Ishikawa (cell line): ENCODE measurements around the gene LRRK2.

ENCODE experiments used
- EP300 ChIP-seq: IDR thresholded peaks from 2 replicates; pipeline ENCODE4 v1.6.1; 2012; ENCODE audit warnings: borderline replicate concordance
- RAD21 ChIP-seq: IDR thresholded peaks from 2 replicates; pipeline ENCODE4 v1.6.1; 2012; ENCODE audit warnings: low read depth
- TAF1 ChIP-seq: IDR thresholded peaks from 2 replicates; pipeline ENCODE4 v1.6.1; 2012; ENCODE audit warnings: low read depth, mild to moderate bottlenecking
- YY1 ChIP-seq: IDR thresholded peaks from 2 replicates; pipeline ENCODE4 v1.6.1; 2012; ENCODE audit warnings: low read depth
- TF ChIP-seq, protein P1 (sequence below): IDR thresholded peaks from 2 replicates; pipeline ENCODE4 v1.6.1; 2012; ENCODE audit warnings: low read depth, mild to moderate bottlenecking
- TF ChIP-seq, protein P2 (sequence below): IDR thresholded peaks from 2 replicates; pipeline ENCODE4 v1.6.1; 2012

DNA sequence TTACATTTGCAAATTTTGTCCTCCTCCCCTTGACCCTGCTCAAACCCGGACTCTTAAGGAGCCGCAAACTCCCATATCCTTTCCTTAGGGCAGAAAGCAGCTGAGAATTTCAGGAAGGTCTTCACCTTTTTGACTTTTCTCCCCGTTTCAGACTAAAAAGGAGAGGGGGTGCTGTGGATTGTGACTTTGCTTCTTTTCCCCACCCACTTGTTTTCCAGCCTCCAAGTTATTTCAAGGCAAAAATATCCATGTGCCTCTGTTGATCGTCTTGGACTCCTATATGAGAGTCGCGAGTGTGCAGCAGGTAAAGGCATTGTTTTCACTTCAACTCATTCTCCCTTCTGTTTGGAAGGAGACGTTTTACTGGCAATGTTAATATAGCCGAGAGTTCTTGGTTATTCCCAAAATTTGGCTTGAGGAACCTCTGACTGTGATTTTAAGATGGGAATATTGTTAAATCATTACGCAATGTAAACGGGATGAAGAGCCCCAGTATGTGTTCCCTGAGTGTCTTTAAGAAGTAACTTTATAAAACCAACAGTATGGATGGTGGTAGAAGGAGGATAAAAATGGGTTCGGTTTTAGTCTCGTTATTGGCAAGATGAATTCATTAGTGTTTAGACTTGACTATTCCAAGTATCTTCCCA lies 663 bp downstream of the LRRK2 start:
- TF ChIP-seq EP300, result no peak
- TF ChIP-seq, protein P1, sequence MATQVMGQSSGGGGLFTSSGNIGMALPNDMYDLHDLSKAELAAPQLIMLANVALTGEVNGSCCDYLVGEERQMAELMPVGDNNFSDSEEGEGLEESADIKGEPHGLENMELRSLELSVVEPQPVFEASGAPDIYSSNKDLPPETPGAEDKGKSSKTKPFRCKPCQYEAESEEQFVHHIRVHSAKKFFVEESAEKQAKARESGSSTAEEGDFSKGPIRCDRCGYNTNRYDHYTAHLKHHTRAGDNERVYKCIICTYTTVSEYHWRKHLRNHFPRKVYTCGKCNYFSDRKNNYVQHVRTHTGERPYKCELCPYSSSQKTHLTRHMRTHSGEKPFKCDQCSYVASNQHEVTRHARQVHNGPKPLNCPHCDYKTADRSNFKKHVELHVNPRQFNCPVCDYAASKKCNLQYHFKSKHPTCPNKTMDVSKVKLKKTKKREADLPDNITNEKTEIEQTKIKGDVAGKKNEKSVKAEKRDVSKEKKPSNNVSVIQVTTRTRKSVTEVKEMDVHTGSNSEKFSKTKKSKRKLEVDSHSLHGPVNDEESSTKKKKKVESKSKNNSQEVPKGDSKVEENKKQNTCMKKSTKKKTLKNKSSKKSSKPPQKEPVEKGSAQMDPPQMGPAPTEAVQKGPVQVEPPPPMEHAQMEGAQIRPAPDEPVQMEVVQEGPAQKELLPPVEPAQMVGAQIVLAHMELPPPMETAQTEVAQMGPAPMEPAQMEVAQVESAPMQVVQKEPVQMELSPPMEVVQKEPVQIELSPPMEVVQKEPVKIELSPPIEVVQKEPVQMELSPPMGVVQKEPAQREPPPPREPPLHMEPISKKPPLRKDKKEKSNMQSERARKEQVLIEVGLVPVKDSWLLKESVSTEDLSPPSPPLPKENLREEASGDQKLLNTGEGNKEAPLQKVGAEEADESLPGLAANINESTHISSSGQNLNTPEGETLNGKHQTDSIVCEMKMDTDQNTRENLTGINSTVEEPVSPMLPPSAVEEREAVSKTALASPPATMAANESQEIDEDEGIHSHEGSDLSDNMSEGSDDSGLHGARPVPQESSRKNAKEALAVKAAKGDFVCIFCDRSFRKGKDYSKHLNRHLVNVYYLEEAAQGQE, result no peak
- TF ChIP-seq, protein P2, sequence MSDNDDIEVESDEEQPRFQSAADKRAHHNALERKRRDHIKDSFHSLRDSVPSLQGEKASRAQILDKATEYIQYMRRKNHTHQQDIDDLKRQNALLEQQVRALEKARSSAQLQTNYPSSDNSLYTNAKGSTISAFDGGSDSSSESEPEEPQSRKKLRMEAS, result no peak
- no peak for TF ChIP-seq RAD21
- no peak for TF ChIP-seq TAF1
- TF ChIP-seq YY1, result no peak
